ENCODE data around the gene ALDH1L2. TPM values are rescaled to one million over a fixed set of nuclear protein-coding genes. Genes with fewer than 3 reads are reported as not detected.

Gene ALDH1L2
- total and polyA plus RNA-seq, 5 donors from 2014 or later, result not detected

GRCh38 chr12:105015543-105015942, 68.7 kb downstream of the ALDH1L2 start:
- Histone ChIP-seq H3K9me3 (ENCODE audit: control insufficient read depth in 2 of 2, low read length in 2 of 2) (no peaks in the 10 kb centered on the region), H3K36me3 (ENCODE audit: control insufficient read depth, insufficient read depth, low read length) (no peaks in the 10 kb centered on the region), H3K4me1 (ENCODE audit: control insufficient read depth, insufficient read depth, low read length, poor library complexity, severe bottlenecking) (no peaks in the 10 kb centered on the region), H3K27ac (ENCODE audit: insufficient read depth, low read length, poor library complexity, severe bottlenecking) (no peak overlapping the region), H3K27me3 (ENCODE audit: control insufficient read depth, insufficient read depth, low read length) (no peaks in the 10 kb centered on the region), H3K4me3 (ENCODE audit: low read depth, low read length) (no peak overlapping the region)
- Mint-ChIP-seq H3K4me3 (no peak overlapping the region), H3K4me1 (peaks cover 0 to 5% (median 3%) of the 10 kb centered on the region in 4 donors), H3K27ac (peak overlapping the region in 1 of 3 donors; percentile 23), H3K36me3 (peaks cover 33% of the 10 kb centered on the region), H3K27me3 (no peaks in the 10 kb centered on the region), H3K9me3 (peaks cover 2 to 14% (median 7%) of the 10 kb centered on the region in 7 donors)
- DNase-seq (no peak), ATAC-seq (ENCODE audit: low read depth in 2 of 2) (no peak)

- Histone ChIP-seq H3K4me3 (ENCODE audit: low read depth, low read length) (no peak overlapping the region), H3K9me3 (ENCODE audit: control insufficient read depth in 2 of 2, low read length in 2 of 2) (no peaks in the 10 kb centered on the region), H3K36me3 (ENCODE audit: control insufficient read depth, insufficient read depth, low read length) (no peaks in the 10 kb centered on the region), H3K4me1 (ENCODE audit: control insufficient read depth, insufficient read depth, low read length, poor library complexity, severe bottlenecking) (no peaks in the 10 kb centered on the region), H3K27ac (ENCODE audit: insufficient read depth, low read length, poor library complexity, severe bottlenecking) (no peak overlapping the region), H3K27me3 (ENCODE audit: control insufficient read depth, insufficient read depth, low read length) (no peaks in the 10 kb centered on the region)
- Mint-ChIP-seq H3K27ac (peak overlapping the region in 1 of 3 donors; percentile 14), H3K9me3 (peaks cover 2 to 18% (median 11%) of the 10 kb centered on the region in 7 donors), H3K4me3 (no peak overlapping the region), H3K4me1 (peaks cover 1 to 5% (median 3%) of the 10 kb centered on the region in 4 donors), H3K36me3 (peaks cover 42% of the 10 kb centered on the region), H3K27me3 (no peaks in the 10 kb centered on the region)
- no peak for ATAC-seq (ENCODE audit: low read depth in 2 of 2)
- DNase-seq, result no peak
These were observed 69.7 kb downstream of the ALDH1L2 start for GRCh38 chr12:105014603-105015002.

- no peak for ATAC-seq (ENCODE audit: low read depth in 2 of 2)
- Mint-ChIP-seq H3K4me1 (peaks cover 2 to 9% (median 5%) of the 10 kb centered on the region in 4 donors), H3K9me3 (peaks cover 2 to 18% (median 13%) of the 10 kb centered on the region in 7 donors), H3K36me3 (peaks cover 49% of the 10 kb centered on the region), H3K27me3 (no peaks in the 10 kb centered on the region), H3K4me3 (no peak overlapping the region), H3K27ac (no peak overlapping the region)
- no peak for DNase-seq
- H3K36me3 ChIP-seq (ENCODE audit: control insufficient read depth, insufficient read depth, low read length), result no peaks in the 10 kb centered on the region
- no peaks in the 10 kb centered on the region for H3K9me3 ChIP-seq (ENCODE audit: control insufficient read depth in 2 of 2, low read length in 2 of 2)
- H3K27me3 ChIP-seq (ENCODE audit: control insufficient read depth, insufficient read depth, low read length), result no peaks in the 10 kb centered on the region
- no peaks in the 10 kb centered on the region for H3K4me1 ChIP-seq (ENCODE audit: control insufficient read depth, insufficient read depth, low read length, poor library complexity, severe bottlenecking)
- H3K27ac ChIP-seq (ENCODE audit: insufficient read depth, low read length, poor library complexity, severe bottlenecking), result no peak overlapping the region
- H3K4me3 ChIP-seq (ENCODE audit: low read depth, low read length), result no peak overlapping the region
These were observed 70.4 kb downstream of the ALDH1L2 start for GRCh38 chr12:105013892-105014291.

GRCh38 chr12:105001476-105001875, 82.8 kb downstream of the ALDH1L2 start:
- Mint-ChIP-seq H3K36me3 (peaks cover 86% of the 10 kb centered on the region), H3K4me3 (no peak overlapping the region), H3K27me3 (no peaks in the 10 kb centered on the region), H3K27ac (no peak overlapping the region), H3K4me1 (peaks cover 2 to 26% (median 15%) of the 10 kb centered on the region in 4 donors), H3K9me3 (peaks cover 0 to 23% (median 13%) of the 10 kb centered on the region in 7 donors)
- H3K27me3 ChIP-seq (ENCODE audit: control insufficient read depth, insufficient read depth, low read length), result no peaks in the 10 kb centered on the region
- DNase-seq (no peak), ATAC-seq (ENCODE audit: low read depth in 2 of 2) (no peak)
- H3K27ac ChIP-seq (ENCODE audit: insufficient read depth, low read length, poor library complexity, severe bottlenecking), result no peak overlapping the region
- no peaks in the 10 kb centered on the region for H3K4me1 ChIP-seq (ENCODE audit: control insufficient read depth, insufficient read depth, low read length, poor library complexity, severe bottlenecking)
- H3K4me3 ChIP-seq (ENCODE audit: low read depth, low read length), result no peak overlapping the region
- peaks cover 11 to 15% of the 10 kb centered on the region in 2 experiments for H3K9me3 ChIP-seq (ENCODE audit: control insufficient read depth in 2 of 2, low read length in 2 of 2)
- H3K36me3 ChIP-seq (ENCODE audit: control insufficient read depth, insufficient read depth, low read length), result peaks cover 56% of the 10 kb centered on the region

- Histone ChIP-seq H3K4me1 (ENCODE audit: control insufficient read depth, insufficient read depth, low read length, poor library complexity, severe bottlenecking) (no peaks in the 10 kb centered on the region), H3K9me3 (ENCODE audit: control insufficient read depth in 2 of 2, low read length in 2 of 2) (peaks cover 11 to 15% of the 10 kb centered on the region in 2 experiments), H3K36me3 (ENCODE audit: control insufficient read depth, insufficient read depth, low read length) (peaks cover 73% of the 10 kb centered on the region), H3K27me3 (ENCODE audit: control insufficient read depth, insufficient read depth, low read length) (no peaks in the 10 kb centered on the region), H3K4me3 (ENCODE audit: low read depth, low read length) (no peak overlapping the region), H3K27ac (ENCODE audit: insufficient read depth, low read length, poor library complexity, severe bottlenecking) (no peak overlapping the region)
- Mint-ChIP-seq H3K9me3 (peaks cover 0 to 23% (median 13%) of the 10 kb centered on the region in 7 donors), H3K4me3 (no peak overlapping the region), H3K36me3 (peaks cover 84% of the 10 kb centered on the region), H3K27ac (no peak overlapping the region), H3K27me3 (no peaks in the 10 kb centered on the region), H3K4me1 (peaks cover 0 to 20% (median 13%) of the 10 kb centered on the region in 4 donors)
- ATAC-seq (ENCODE audit: low read depth in 2 of 2) (no peak), DNase-seq (no peak)
These were observed 84.9 kb downstream of the ALDH1L2 start for GRCh38 chr12:104999347-104999685.

- H3K4me1 ChIP-seq (ENCODE audit: control insufficient read depth, insufficient read depth, low read length, poor library complexity, severe bottlenecking), result no peaks in the 10 kb centered on the region
- Mint-ChIP-seq H3K27me3 (no peaks in the 10 kb centered on the region), H3K36me3 (peaks cover 82% of the 10 kb centered on the region), H3K9me3 (peaks cover 0 to 23% (median 11%) of the 10 kb centered on the region in 7 donors), H3K27ac (peak overlapping the region in 2 of 3 donors; percentile 16 to 67), H3K4me1 (peaks cover 0 to 20% (median 12%) of the 10 kb centered on the region in 4 donors), H3K4me3 (no peak overlapping the region)
- H3K4me3 ChIP-seq (ENCODE audit: low read depth, low read length), result no peak overlapping the region
- no peaks in the 10 kb centered on the region for H3K27me3 ChIP-seq (ENCODE audit: control insufficient read depth, insufficient read depth, low read length)
- H3K27ac ChIP-seq (ENCODE audit: insufficient read depth, low read length, poor library complexity, severe bottlenecking), result no peak overlapping the region
- ATAC-seq (ENCODE audit: low read depth in 2 of 2) (no peak), DNase-seq (no peak)
- peaks cover 76% of the 10 kb centered on the region for H3K36me3 ChIP-seq (ENCODE audit: control insufficient read depth, insufficient read depth, low read length)
- peaks cover 11 to 15% of the 10 kb centered on the region in 2 experiments for H3K9me3 ChIP-seq (ENCODE audit: control insufficient read depth in 2 of 2, low read length in 2 of 2)
These were observed 85.6 kb downstream of the ALDH1L2 start for GRCh38 chr12:104998423-104999346.

- Mint-ChIP-seq H3K36me3 (peaks cover 81% of the 10 kb centered on the region), H3K27me3 (no peaks in the 10 kb centered on the region), H3K9me3 (peaks cover 0 to 23% (median 11%) of the 10 kb centered on the region in 7 donors), H3K4me1 (peaks cover 0 to 20% (median 12%) of the 10 kb centered on the region in 4 donors), H3K27ac (no peak overlapping the region), H3K4me3 (no peak overlapping the region)
- Histone ChIP-seq H3K9me3 (ENCODE audit: control insufficient read depth in 2 of 2, low read length in 2 of 2) (peaks cover 11 to 15% of the 10 kb centered on the region in 2 experiments), H3K36me3 (ENCODE audit: control insufficient read depth, insufficient read depth, low read length) (peaks cover 70% of the 10 kb centered on the region), H3K4me3 (ENCODE audit: low read depth, low read length) (no peak overlapping the region), H3K27ac (ENCODE audit: insufficient read depth, low read length, poor library complexity, severe bottlenecking) (no peak overlapping the region), H3K27me3 (ENCODE audit: control insufficient read depth, insufficient read depth, low read length) (no peaks in the 10 kb centered on the region), H3K4me1 (ENCODE audit: control insufficient read depth, insufficient read depth, low read length, poor library complexity, severe bottlenecking) (no peaks in the 10 kb centered on the region)
- DNase-seq (no peak), ATAC-seq (ENCODE audit: low read depth in 2 of 2) (no peak)
These were observed 86.7 kb downstream of the ALDH1L2 start for GRCh38 chr12:104997541-104997940.
